Cerebellar cortex (tissue), 1 donor: Measurements from ENCODE around the gene SH3PXD2A.
"Not testable (repeated sequence)": the region's sequence is repeated elsewhere in the genome, so short reads cannot be mapped to it uniquely, and the experiment has no call there.

Source experiments
- DNase-seq: peaks from one replicate; pipeline ENCODE4 v3.0.0-alpha.2; 2015; ENCODE audit warnings: low spot score

Gene SH3PXD2A

GRCh38 chr10:103648251-103648635, 207.1 kb downstream of the SH3PXD2A start:
- DNase-seq: no peak

GRCh38 chr10:103646304-103646703, 209.1 kb downstream of the SH3PXD2A start:
- no peak for DNase-seq

- DNase-seq: no peak
These were observed 210.0 kb downstream of the SH3PXD2A start for GRCh38 chr10:103645141-103646054.

GRCh38 chr10:103643381-103643780, 212.0 kb downstream of the SH3PXD2A start:
- no peak for DNase-seq

DNA sequence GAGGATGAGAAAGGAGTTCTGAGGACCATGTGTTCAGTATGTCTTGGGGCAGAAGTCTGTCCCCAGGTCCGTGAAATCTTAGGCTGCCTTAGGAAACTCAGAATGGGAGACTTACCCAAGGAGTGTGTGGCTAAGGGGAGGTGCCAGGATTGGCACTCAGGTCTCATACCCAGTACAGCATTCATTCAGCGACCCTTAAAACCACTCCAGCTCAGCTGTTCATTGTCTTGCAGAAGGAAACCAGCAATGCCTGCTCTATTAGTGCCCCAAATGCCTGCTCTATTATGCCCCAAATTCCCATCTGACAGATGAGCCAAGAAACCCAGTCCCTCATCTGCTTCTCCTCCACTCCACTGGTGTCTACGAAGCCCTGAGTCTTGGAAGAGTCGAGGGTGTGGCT, 214.1 kb downstream of the SH3PXD2A start:
- DNase-seq: no peak

GRCh38 chr10:103640436-103641181, 214.8 kb downstream of the SH3PXD2A start:
- peak; percentile 98 for DNase-seq

- no peak for DNase-seq
These were observed 216.4 kb downstream of the SH3PXD2A start for GRCh38 chr10:103638948-103639347.

DNA sequence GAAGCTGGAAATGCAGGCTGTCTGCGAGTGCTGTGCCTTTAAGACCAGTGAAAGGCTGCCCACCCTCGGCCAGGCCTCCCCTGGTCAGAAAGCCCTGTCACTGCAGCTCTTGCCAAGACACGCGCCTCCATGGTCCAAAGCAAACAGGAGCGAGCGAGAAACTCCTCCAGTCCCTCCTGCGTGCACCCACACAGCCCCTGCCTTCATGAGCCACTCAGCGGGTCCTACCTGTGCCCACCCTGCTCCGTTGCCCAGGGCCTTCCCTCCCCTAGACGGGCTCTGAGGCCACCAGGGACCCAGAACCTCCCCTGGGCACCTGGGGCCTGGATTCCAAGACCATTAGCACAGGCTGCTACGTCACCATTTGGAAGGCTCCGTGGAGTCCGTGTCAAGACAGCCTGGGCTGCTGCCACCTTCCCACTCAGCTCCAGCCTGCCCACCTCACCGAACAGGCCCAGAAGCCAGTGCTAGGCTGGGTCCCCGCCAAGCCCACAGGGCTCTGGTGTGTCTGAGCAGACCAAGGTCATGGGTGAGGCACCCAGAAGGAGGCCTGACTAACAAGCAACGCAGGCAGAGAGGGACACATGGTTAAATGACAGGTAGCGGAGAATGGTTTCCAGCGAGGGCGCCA, 217.3 kb downstream of the SH3PXD2A start:
- peak; percentile 89 for DNase-seq

DNA sequence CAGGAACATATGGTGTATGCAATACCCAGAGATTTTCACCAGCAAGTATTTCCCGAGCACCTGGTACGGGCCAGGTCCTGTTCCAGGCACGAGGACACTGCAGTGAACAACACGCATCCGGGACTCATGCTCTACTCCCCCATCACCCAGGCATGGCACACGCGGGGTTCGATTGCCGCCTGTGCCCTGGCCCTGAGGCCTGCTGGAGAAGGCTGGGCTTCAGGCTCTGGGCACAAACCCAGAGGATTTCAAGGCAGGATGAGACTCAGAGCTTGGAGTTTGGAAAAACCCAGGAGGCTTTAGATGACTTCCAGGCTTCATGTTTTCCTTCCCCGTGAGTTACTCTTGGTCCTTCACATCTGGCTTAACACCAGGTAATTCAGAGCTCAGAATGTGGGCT, 218.4 kb downstream of the SH3PXD2A start:
- DNase-seq: peak; percentile 78

- DNase-seq: no peak
These were observed 218.9 kb downstream of the SH3PXD2A start for GRCh38 chr10:103636492-103636891.

DNA sequence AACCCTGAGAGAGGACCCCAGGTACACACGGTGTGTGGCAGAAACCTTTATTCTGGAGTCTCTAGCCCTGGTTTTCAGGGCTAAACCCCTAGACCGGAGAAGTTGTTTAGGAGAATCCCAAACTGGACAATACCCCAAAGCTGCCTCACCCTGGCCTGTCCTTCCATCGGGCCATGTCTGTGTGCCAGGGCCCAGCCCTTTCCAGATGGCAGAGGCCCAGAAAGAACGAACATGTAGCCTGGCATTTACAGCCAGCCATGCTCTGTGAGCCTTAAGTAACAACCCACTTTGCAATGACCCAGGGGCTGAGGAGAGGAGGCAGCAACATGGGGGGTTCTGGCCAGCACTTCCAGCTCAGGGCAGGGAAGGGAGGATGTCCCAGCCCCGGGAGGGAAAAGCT, 219.8 kb downstream of the SH3PXD2A start:
- DNase-seq: peak; percentile 58

DNA sequence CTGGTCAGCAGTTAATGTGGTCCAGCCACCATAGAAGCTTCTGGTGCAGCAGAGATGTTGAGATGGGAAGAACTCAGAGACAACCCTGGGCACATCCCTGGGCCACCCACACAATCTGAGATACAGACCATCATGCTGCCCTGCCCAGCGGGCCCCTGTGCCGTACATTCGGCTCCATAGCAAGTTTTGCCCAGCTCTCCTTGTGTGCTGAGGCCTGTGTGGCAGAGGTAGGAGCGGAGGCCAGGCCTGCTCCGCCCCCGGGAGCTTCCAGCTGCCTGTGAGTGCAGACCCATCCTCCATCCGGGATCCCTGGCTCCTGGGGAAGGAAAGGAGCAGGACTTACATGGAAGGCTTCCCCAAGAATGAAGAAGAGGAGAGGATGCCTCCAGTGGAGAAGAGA, 221.5 kb downstream of the SH3PXD2A start:
- no peak for DNase-seq

- DNase-seq: not testable (repeated sequence)
These were observed 222.5 kb downstream of the SH3PXD2A start for GRCh38 chr10:103632871-103633270.

DNA sequence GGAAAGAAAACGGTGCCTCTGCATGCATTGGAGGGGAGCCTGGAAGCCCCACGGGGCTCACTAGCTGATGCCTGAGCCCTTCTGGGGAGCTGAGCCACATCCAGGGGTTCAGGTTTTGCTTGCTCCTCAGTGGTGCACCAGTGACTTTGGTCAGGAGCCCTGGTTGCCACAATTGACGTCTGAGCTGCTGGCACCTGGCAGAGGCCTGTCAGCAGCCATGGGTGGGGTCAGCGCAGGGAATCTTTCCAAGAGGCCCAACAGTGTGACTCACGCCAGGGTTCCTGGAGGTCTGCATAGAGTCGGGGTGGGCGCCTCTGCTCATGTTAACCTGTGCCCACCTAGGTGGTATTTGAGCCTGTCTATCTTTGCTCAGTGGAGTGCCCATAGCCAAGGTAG, 223.1 kb downstream of the SH3PXD2A start:
- no peak for DNase-seq

DNA sequence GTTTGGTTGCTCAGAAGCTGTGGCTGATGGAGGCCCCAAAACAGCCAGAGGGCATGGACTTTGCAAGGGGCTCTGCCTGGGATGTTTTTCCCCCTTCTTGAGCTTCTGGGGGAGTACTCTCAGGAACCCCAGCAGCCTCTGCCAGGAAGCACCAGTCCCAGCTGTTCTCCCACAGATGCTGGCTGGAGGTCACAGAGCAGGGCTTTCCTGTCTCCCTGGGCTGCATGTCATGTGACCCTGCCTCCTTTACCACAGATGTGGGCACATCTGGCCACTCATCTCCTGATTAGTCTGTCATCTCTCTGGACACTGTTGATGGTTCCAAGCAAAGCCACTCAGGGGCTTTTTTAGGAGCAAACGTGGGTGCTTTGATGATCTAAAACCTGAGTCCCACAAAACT, 225.2 kb downstream of the SH3PXD2A start:
- no peak for DNase-seq

DNA sequence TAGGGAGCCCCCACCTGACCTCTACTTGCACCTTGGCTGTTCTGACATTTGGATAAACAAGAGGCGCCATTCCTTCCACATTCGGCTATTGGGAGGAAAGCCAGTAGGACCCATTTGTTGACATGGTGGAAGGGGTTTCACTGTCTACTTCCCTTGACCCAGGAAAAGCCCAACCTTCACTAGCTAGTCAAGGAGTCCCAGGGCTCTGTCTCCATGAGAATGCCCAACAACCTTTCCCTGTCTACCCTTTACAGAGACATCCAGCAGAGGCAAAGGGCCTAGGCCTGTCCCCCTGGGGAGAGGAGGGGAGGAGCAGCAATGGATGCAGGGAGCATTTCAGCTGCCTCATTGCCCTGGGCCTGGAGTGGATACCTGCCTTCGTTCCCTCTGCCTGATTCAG, 225.8 kb downstream of the SH3PXD2A start:
- no peak for DNase-seq

- DNase-seq: no peak
These were observed 227.5 kb downstream of the SH3PXD2A start for GRCh38 chr10:103627893-103628292.

- peak; percentile 48 for DNase-seq
These were observed 228.1 kb downstream of the SH3PXD2A start for GRCh38 chr10:103627111-103627892.

DNA sequence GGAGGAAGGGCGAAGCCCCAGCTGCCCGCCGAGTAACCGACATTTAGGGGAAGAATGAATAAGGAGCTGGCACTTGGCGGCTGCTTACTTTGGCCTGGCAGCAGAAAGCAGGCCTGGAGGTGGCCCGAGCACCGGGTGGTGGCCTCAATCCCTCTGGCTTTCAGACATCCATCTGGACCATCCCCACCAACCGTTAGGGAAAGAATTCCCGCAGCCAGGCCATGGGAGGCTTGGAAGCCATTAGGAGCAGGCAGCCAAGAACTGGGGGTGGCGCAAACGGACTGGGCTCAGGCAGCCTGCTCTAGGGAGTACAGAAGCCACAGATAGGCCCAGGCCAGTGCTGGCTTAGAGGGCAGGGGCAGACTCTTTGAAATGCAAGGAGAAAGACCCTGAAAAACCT, 229.2 kb downstream of the SH3PXD2A start:
- DNase-seq: peak; percentile 95

GRCh38 chr10:103622935-103623574, 232.3 kb downstream of the SH3PXD2A start:
- DNase-seq: no peak

- no peak for DNase-seq
These were observed 233.1 kb downstream of the SH3PXD2A start for GRCh38 chr10:103622286-103622685.

GRCh38 chr10:103621783-103622125, 233.6 kb downstream of the SH3PXD2A start:
- DNase-seq: peak; percentile 59
